ENCODE data around the gene SIAH2. TPM values are rescaled to one million over a fixed set of nuclear protein-coding genes. Genes with fewer than 3 reads are reported as not detected.

SIAH2 gene
- total and polyA plus RNA-seq, 9 of the 15 experiments (the other 6 are each of a cell fraction or from before 2014, with no cell fraction given), result 4.8 to 39.0 (median 29.9) TPM

DNA sequence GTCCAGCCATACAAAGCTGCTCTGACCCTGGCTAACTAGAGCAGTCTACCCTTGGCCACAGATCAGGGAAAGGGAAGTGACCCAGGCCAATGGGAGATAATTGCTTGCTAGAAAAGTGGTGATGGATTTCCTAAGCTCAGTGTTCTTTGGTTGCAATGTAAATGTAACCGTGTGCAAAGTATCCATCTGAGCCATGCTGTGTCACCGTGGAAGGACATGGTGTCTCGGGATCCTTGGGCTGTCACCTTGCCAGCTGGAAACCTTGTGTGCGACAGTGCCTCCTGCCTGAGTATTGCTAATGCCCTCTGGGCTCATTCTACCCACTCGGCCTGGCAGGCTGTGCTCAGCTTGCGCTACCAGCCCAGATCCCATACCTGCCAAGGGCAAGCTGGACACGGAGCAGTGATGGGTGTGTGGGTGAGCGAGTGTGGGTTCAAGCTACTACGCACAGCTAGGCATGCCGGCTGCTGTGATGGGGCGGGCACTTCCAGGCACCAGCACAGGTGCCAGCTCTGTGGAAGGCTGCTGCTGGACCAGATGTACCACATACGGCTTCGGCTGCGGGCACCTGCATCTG lies 10.7 kb upstream of the SIAH2 start:
- in situ Hi-C loops (cut with MboI), result loop anchor here (5.0 kb wide), 1 partner anchor 51 kb away; no protein-coding TSS in a partner anchor
- DNase-seq (ENCODE audit: extremely low read depth in 1 of 4, low spot score in 3 of 4) (no peak), ATAC-seq (peak; percentile 25; the same call in 1 of the 3 replicates), FAIRE-seq (peak; percentile 6)
- ChIA-PET CTCF (ENCODE audit: low intra/inter-chr PET ratio) (no interaction called here), POLR2A (interaction anchor here (1.0 to 1.3 kb wide), 4 partner anchors 9 to 20 kb away, joined by 3 to 4 read pairs (median 4); partner anchors contain the start of gene SIAH2)
- Histone ChIP-seq H3K79me2 (ENCODE audit: control insufficient read depth, insufficient read depth, low read length) (no peaks in the 10 kb centered on the region), H3K4me3 (no peak overlapping the region), H3K27ac (ENCODE audit: extremely low read depth, low read depth, low read length) (no peak overlapping the region), H3K4me1 (replicated peaks in 1 of 2; ENCODE audit: control insufficient read depth in 2 of 2, insufficient read depth in 2 of 2, low read length in 2 of 2) (peaks cover 0 to 14% of the 10 kb centered on the region in 2 experiments; a peak in 3 of 5 replicates), H3K9me3 (replicated peaks; ENCODE audit: control insufficient read depth, insufficient read depth, low read depth, low read length) (no peaks in the 10 kb centered on the region), H3K27me3 (ENCODE audit: control insufficient read depth in 2 of 2, insufficient read depth in 2 of 2, low read length in 2 of 2) (no peaks in the 10 kb centered on the region; a peak in 1 of 5 replicates), H3K4me2 (ENCODE audit: insufficient read depth, low read length) (no peak overlapping the region), H3K36me3 (ENCODE audit: control insufficient read depth, insufficient read depth, low read length) (no peaks in the 10 kb centered on the region), H3K9me1 (ENCODE audit: control insufficient read depth, insufficient read depth, low read length) (no peaks in the 10 kb centered on the region), H3K9ac (ENCODE audit: insufficient read depth in 1 of 2, low read depth in 2 of 2, low read length in 2 of 2) (peak overlapping the region in 1 of 2 experiments; percentile 72; a peak in 1 of 4 replicates), H2AFZ (ENCODE audit: low read depth, low read length) (no peak overlapping the region), H4K20me1 (replicated peaks; ENCODE audit: control insufficient read depth, insufficient read depth, low read length) (no peaks in the 10 kb centered on the region)
- intact Hi-C loops (cut with micrococcal nuclease), result no loop called here
- no TSS peak for BruUV-seq (replicated peaks)
- WGBS (ENCODE audit: insufficient coverage, low coverage, missing lambda C conversion rate), result 49% methylated on average over 12 of the region's 14 CpGs
- TF ChIP-seq TEAD2 (tag; IDR thresholded peaks at IDR 0.05), result no peak
- TF ChIP-seq CCNT2 (IDR thresholded peaks at IDR 0.05; ENCODE audit: borderline replicate concordance, extremely low read depth, insufficient read length, low read depth, low read length), result no peak
- TF ChIP-seq STAG1 (CRISPR knock-in tag; IDR thresholded peaks at IDR 0.05; ENCODE audit: borderline replicate concordance), result no peak
- no peak for TF ChIP-seq HDAC8 (tag; IDR thresholded peaks at IDR 0.05)
- TF ChIP-seq ZNF407 (IDR thresholded peaks at IDR 0.05; ENCODE audit: low read depth), result no peak
- TF ChIP-seq GATAD2A (IDR thresholded peaks at IDR 0.05), result no peak
- TF ChIP-seq NCOA4 (IDR thresholded peaks at IDR 0.05; ENCODE audit: partially characterized antibody), result no peak
- no peak for TF ChIP-seq POU5F1 (IDR thresholded peaks at IDR 0.05; ENCODE audit: borderline replicate concordance, low read depth, low read length, partially characterized antibody)
- no peak for TF ChIP-seq MYBL2 (IDR thresholded peaks at IDR 0.05; ENCODE audit: low read depth)
- TF ChIP-seq MYBL2 (CRISPR knock-in tag; IDR thresholded peaks at IDR 0.05; ENCODE audit: borderline replicate concordance), result no peak
- no peak for TF ChIP-seq NR0B1 (IDR thresholded peaks at IDR 0.05; ENCODE audit: partially characterized antibody)
- no peak for TF ChIP-seq CHD1 (IDR thresholded peaks at IDR 0.05; ENCODE audit: low read length)
